Sigmoid colon (tissue), 7 donors: ENCODE measurements around the gene VBP1. TPM values are rescaled to one million over a fixed set of nuclear protein-coding genes. Genes with fewer than 3 reads are reported as not detected.

Source experiments
- DNase-seq: peaks from one replicate; pipeline ENCODE4 v3.0.0-alpha.2; 2019
- H3K27ac ChIP-seq, 4 donors: fragments of 200-600 bp; sonication (generic); one replicate each; pipeline ENCODE4 v1.5.1; 2016 to 2019; ENCODE audit warnings: mild to moderate bottlenecking in 1 of 4
- H3K27me3 ChIP-seq, 3 donors: fragments of 200-600 bp; sonication (generic); one replicate each; pipeline ENCODE4 v1.5.1; 2019; ENCODE audit warnings: mild to moderate bottlenecking in 1 of 3
- H3K36me3 ChIP-seq, 4 donors: fragments of 200-600 bp; sonication (generic); one replicate each; pipeline ENCODE4 v1.5.1; 2016 to 2019
- H3K4me1 ChIP-seq, 4 donors: fragments of 200-600 bp; sonication (generic); one replicate each; pipeline ENCODE4 v1.5.1; 2017 to 2019
- H3K4me3 ChIP-seq, 4 donors: fragments of 200-600 bp; sonication (generic); one replicate each; pipeline ENCODE4 v1.5.1; 2017 to 2019; ENCODE audit warnings: mild to moderate bottlenecking in 2 of 4, moderate library complexity in 1 of 4
- H3K9me3 ChIP-seq, 4 donors: fragments of 200-600 bp in 3 of 4; sonication (generic) in 3 of 4; one replicate each; pipeline versions ENCODE4 v1.5.1 to v1.6.1; 2013 to 2019
- EP300 ChIP-seq, 4 donors: sonication (generic); formaldehyde crosslinking; IDR thresholded peaks; one replicate each; pipeline ENCODE4 v1.6.1; 2017; ENCODE audit warnings: antibody characterized with exemption in 4 of 4
- POLR2A ChIP-seq, 2 donors: fragments of 450-650 bp; IDR thresholded peaks; one replicate each; pipeline ENCODE4 v1.6.1; 2016; ENCODE audit warnings: antibody characterized with exemption in 2 of 2, mild to moderate bottlenecking in 2 of 2, moderate library complexity in 2 of 2
- POLR2AphosphoS5 ChIP-seq, 4 donors: sonication (generic); formaldehyde crosslinking; IDR thresholded peaks; one replicate each; pipeline ENCODE4 v1.6.1; 2017; ENCODE audit warnings: antibody characterized with exemption in 4 of 4
- WGBS, 2 donors: extraction: QIAGEN DNeasy Blood & Tissue Kit; methylation state at CpG; one replicate each; pipeline ENCODE4 v1.1.7; 2013; 5-methylcytosine and 5-hydroxymethylcytosine counted together
- intact Hi-C: fragments of 100-400 bp; cut with DNase I; formaldehyde crosslinking; loops from one replicate; pipeline ENCODE4 v1.15.1; 2023
- polyA plus RNA-seq, 3 donors: library from polyadenylated mRNA; stranded (reverse); fragments of 200-250 nt; gene quantifications; one replicate each; pipeline ENCODE4 v1.2.3, GENCODE V29; 2013
- total RNA-seq, 4 donors: library from RNA; depleted of rRNA; stranded (reverse); fragments of >200 nt; gene quantifications; one replicate each; pipeline ENCODE4 v1.1.0, GENCODE V29; 2016
- TF ChIP-seq, protein P1 (sequence below), 4 experiments: fragments of 450-650 bp in 3 of 4; fragments of 200-600 bp in 1 of 4; IDR thresholded peaks; one replicate each; pipeline ENCODE4 v1.5.1; 2016 to 2019; ENCODE audit warnings: antibody characterized with exemption in 4 of 4, mild to moderate bottlenecking in 3 of 4, moderate library complexity in 2 of 4
- donor health status: healthy with polysubstance abuse.
- donor health status: Bipolar disorder and iron deficiency.
- donor health status: healthy.

The VBP1 gene
- total and polyA plus RNA-seq, 7 donors = 28.8 to 60.1 (median 44.3) TPM

DNA sequence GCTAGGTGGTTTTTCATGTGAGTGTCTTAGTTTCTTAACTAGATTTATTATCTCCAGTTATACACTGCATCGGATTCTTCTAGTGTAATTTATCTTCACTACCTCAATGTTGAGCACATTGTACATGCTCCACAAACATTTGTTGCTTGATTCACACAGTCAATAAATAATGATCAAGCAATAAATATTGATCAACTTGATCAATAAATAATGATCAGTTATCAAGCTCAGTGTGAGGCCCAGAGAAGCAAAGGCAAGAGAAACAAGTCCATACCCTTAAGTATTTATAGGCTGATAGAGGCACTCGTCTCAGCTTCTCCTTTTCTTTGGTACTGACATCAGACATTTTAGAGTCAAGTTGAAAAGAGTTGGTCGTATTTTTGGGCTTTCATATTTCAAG is 5.1 kb upstream of the VBP1 start:
- Histone ChIP-seq H3K27ac (no peak overlapping the region), H3K27me3 (no peaks in the 10 kb centered on the region), H3K36me3 (no peaks in the 10 kb centered on the region), H3K4me3 (no peak overlapping the region), H3K9me3 (no peaks in the 10 kb centered on the region), H3K4me1 (no peaks in the 10 kb centered on the region)
- intact Hi-C loops = loop anchor here (10.0 kb wide), 3 partner anchors 136 to 404 kb away; partner anchors contain the start of genes BRCC3, CMC4, MTCP1 and SPRY3
- 87 to 93% methylated on average over 3 of the region's 3 CpGs for WGBS, 2 donors
- no peak for TF ChIP-seq POLR2AphosphoS5 (IDR thresholded peaks at IDR 0.05)
- no peak for TF ChIP-seq POLR2A (IDR thresholded peaks at IDR 0.05)
- TF ChIP-seq EP300 (IDR thresholded peaks at IDR 0.05) = no peak
- TF ChIP-seq, protein P1, sequence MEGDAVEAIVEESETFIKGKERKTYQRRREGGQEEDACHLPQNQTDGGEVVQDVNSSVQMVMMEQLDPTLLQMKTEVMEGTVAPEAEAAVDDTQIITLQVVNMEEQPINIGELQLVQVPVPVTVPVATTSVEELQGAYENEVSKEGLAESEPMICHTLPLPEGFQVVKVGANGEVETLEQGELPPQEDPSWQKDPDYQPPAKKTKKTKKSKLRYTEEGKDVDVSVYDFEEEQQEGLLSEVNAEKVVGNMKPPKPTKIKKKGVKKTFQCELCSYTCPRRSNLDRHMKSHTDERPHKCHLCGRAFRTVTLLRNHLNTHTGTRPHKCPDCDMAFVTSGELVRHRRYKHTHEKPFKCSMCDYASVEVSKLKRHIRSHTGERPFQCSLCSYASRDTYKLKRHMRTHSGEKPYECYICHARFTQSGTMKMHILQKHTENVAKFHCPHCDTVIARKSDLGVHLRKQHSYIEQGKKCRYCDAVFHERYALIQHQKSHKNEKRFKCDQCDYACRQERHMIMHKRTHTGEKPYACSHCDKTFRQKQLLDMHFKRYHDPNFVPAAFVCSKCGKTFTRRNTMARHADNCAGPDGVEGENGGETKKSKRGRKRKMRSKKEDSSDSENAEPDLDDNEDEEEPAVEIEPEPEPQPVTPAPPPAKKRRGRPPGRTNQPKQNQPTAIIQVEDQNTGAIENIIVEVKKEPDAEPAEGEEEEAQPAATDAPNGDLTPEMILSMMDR (IDR thresholded peaks at IDR 0.05) = no peak
- DNase-seq = no peak

DNA sequence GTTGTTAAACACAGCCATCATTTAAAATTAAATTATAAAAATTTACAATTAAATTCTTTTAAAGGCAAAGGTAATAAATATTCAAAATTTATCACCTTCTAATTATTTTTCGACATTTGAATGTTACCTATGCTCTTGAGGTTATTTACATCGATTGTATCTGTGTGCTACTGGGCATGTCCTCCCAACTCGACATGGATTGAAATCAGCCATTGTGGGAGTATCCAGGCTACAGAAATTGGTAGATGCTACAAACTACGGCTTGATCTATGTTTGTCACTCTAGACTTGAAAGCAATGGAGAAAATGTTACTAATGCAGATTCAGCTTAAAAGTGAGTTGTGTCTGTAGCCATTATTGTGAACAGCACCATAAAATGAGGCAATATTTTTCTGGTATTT is 2.5 kb upstream of the VBP1 start:
- H3K4me1 ChIP-seq = peaks cover 0 to 17% (median 7%) of the 10 kb centered on the region in 4 donors
- TF ChIP-seq, protein P1 (IDR thresholded peaks at IDR 0.05) = no peak
- TF ChIP-seq POLR2A (IDR thresholded peaks at IDR 0.05) (no peak), POLR2AphosphoS5 (IDR thresholded peaks at IDR 0.05) (no peak), EP300 (IDR thresholded peaks at IDR 0.05) (no peak)
- H3K27me3 ChIP-seq = no peaks in the 10 kb centered on the region
- H3K9me3 ChIP-seq = no peaks in the 10 kb centered on the region
- intact Hi-C loops = loop anchor here (10.0 kb wide), 3 partner anchors 139 to 401 kb away; partner anchors contain the start of genes BRCC3, CMC4, MTCP1 and SPRY3
- 93 to 96% methylated on average over 4 of the region's 4 CpGs for WGBS, 2 donors
- no peak overlapping the region for H3K4me3 ChIP-seq
- H3K36me3 ChIP-seq = no peaks in the 10 kb centered on the region
- H3K27ac ChIP-seq = no peak overlapping the region
- DNase-seq = no peak

DNA sequence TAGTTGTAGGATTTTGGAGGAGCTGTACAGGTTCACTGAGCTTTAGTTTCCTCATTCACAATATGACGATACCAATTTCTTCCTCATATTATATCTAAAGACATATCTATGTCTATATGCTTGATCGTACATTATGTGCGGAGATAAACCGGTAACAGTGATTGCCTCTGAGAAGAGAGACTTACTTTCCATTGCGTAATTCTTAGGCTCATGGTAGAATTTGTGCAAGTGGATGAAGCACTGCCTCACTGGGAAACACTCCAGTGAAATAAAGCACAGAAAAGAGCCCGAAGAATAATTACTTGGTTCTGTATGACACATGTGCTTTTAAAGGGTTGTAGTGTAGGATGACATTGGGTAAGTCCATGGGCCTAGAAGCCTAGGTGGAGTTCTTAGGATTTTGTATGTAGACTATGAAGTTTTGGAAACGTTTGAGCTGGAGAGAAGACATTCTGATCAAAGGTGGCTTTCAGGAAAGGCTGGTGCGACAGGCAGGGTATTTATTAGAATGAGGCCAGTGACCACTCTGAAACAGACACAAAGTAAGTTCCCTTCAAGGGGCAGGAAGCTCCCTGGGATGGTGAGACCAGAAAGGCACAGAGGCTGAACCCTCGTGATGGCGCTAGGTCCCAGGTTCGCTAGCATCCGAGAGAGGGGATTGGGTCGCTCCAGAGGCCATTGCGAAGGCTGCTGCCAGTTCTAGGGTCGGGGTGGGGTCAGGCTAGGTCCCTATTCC is 649 bp upstream of the VBP1 start:
- TF ChIP-seq POLR2A (IDR thresholded peaks at IDR 0.05) (no peak), EP300 (IDR thresholded peaks at IDR 0.05) (no peak), POLR2AphosphoS5 (IDR thresholded peaks at IDR 0.05) (no peak)
- TF ChIP-seq, protein P1 (IDR thresholded peaks at IDR 0.05) = no peak
- intact Hi-C loops = loop anchor here (10.0 kb wide), 3 partner anchors 141 to 399 kb away; partner anchors contain the start of genes BRCC3, CMC4, MTCP1 and SPRY3
- no peak for DNase-seq
- Histone ChIP-seq H3K27ac (peak overlapping the region; percentile 89 to 93 (median 90)), H3K9me3 (no peaks in the 10 kb centered on the region), H3K4me3 (peak overlapping the region; percentile 56 to 75 (median 72)), H3K36me3 (no peaks in the 10 kb centered on the region), H3K27me3 (no peaks in the 10 kb centered on the region), H3K4me1 (peaks cover 0 to 19% (median 8%) of the 10 kb centered on the region in 4 donors)
- 38 to 41% methylated on average over 15 of the region's 15 CpGs for WGBS, 2 donors

DNA sequence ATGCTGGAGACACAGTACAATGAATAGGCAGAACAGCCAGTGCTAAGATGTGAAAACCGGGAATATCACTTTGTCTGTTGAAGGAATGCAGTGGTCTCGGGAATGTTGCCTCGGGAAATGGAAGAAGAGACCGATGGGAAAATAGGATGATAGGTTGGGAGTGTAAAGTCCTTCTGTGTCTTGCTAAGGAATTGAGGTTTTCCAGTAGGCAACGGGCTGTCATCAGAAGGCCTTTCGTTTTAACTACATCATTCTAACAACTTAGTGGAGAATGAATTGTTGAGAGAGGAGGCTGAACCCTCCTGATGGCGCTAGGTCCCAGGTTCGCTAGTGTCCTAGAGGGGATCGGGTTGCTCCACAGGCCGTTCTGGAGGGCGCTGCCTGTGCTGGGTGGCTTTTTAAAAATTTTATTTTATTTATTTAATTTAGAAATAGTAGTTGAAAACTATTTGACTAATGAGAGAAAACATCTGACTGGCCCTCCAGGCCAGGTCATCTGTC is 730 bp downstream of the VBP1 start:
- Histone ChIP-seq H3K27ac (peak overlapping the region; percentile 89 to 93 (median 90)), H3K4me3 (peak overlapping the region; percentile 56 to 75 (median 72)), H3K4me1 (peaks cover 0 to 19% (median 8%) of the 10 kb centered on the region in 4 donors), H3K36me3 (peaks cover 0 to 5% (median 0%) of the 10 kb centered on the region in 4 donors), H3K9me3 (no peaks in the 10 kb centered on the region), H3K27me3 (no peaks in the 10 kb centered on the region)
- DNase-seq = no peak
- WGBS, 2 donors = 8 to 13% methylated on average over 11 of the region's 11 CpGs
- TF ChIP-seq POLR2A (IDR thresholded peaks at IDR 0.05) (no peak), POLR2AphosphoS5 (IDR thresholded peaks at IDR 0.05) (no peak), EP300 (IDR thresholded peaks at IDR 0.05) (no peak)
- TF ChIP-seq, protein P1 (IDR thresholded peaks at IDR 0.05) = no peak
- intact Hi-C loops = loop anchor here (10.0 kb wide), 3 partner anchors 142 to 398 kb away; partner anchors contain the start of genes BRCC3, CMC4, MTCP1 and SPRY3
